ENCODE measurements around the gene PRKCB. TPM values are rescaled to one million over a fixed set of nuclear protein-coding genes. Genes with fewer than 3 reads are reported as not detected.

Gene PRKCB
- total RNA-seq, 4 donors from 2014 or later = 2.0 to 8.6 (median 4.0) TPM

- TF ChIP-seq CTCF (IDR thresholded peaks at IDR 0.05) (no peak), POLR2A (IDR thresholded peaks at IDR 0.05) (no peak)
- intact Hi-C loops (cut with DNase I) = no loop called here
- 55 to 59% methylated on average over 5 of the region's 5 CpGs for WGBS, 2 donors
Measured at GRCh38 chr16:24015923-24016322, 180.1 kb downstream of the PRKCB start.

DNA sequence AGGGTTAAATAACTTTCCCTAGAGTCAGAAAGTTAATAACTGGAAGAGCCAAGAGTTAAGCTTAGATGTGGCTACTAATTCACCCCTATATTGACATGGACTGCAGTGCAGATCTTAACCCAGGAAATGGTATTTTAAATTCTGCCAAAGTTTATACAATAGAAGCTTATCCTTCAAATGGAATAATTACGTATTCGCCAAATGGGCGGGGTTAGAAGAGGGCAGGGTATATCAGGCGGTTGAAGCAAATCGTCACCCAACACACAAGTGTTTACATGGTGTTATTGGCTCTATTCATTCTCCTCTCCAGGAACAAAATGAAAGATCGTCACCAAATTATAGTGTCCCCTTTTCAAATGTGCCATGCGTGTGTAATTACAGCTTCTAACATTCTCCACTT, 182.7 kb downstream of the PRKCB start:
- DNase-seq = no peak
- Histone ChIP-seq H3K27me3 (no peaks in the 10 kb centered on the region), H3K4me1 (no peaks in the 10 kb centered on the region), H3K36me3 (no peaks in the 10 kb centered on the region), H3K4me3 (replicated peaks in 1 of 3) (no peak overlapping the region), H3K9me3 (no peaks in the 10 kb centered on the region), H3K27ac (no peak overlapping the region)
- intact Hi-C loops (cut with DNase I) = no loop called here
- TF ChIP-seq POLR2A (IDR thresholded peaks at IDR 0.05) (no peak), CTCF (IDR thresholded peaks at IDR 0.05) (no peak)
- WGBS, 2 donors = 85 to 90% methylated on average over 7 of the region's 7 CpGs

More at GRCh38 chr16:24015923-24016322, 180.1 kb downstream of the PRKCB start:
- H3K27me3 ChIP-seq = no peaks in the 10 kb centered on the region
- H3K36me3 ChIP-seq = no peaks in the 10 kb centered on the region
- DNase-seq = no peak
- no peak overlapping the region for H3K27ac ChIP-seq
- H3K4me1 ChIP-seq = no peaks in the 10 kb centered on the region
- H3K4me3 ChIP-seq (replicated peaks in 1 of 3) = no peak overlapping the region
- no peaks in the 10 kb centered on the region for H3K9me3 ChIP-seq

- Histone ChIP-seq H3K4me3 (replicated peaks in 1 of 3) (no peak overlapping the region), H3K4me1 (no peaks in the 10 kb centered on the region), H3K9me3 (no peaks in the 10 kb centered on the region), H3K27me3 (no peaks in the 10 kb centered on the region), H3K36me3 (no peaks in the 10 kb centered on the region), H3K27ac (no peak overlapping the region)
- whole genome bisulfite sequencing, 2 donors = 83 to 85% methylated on average over 3 of the region's 3 CpGs
- no peak for DNase-seq
- no peak for TF ChIP-seq CTCF (IDR thresholded peaks at IDR 0.05)
- no peak for TF ChIP-seq POLR2A (IDR thresholded peaks at IDR 0.05)
- intact Hi-C loops (cut with DNase I) = no loop called here
Measured at GRCh38 chr16:24022797-24023196, 187.0 kb downstream of the PRKCB start.

DNA sequence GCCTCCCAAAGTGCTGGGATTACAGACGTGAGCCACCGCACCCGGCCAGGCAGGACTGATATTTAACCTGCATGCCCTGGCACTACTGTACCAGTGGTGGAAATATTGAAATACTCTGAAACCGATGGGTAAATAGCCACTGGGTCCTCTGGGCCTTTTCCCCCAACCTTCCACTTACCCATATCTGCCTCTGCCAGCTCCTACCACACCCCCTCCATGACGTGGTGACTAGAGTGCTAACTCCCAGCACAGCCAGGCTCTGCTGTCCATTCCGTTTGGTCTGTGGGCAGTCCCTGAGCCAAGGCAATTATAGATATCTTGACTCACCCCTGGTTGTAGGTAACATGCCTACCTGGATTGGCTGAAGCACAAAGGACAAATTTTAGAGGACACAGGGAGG, 187.8 kb downstream of the PRKCB start:
- TF ChIP-seq CTCF (IDR thresholded peaks at IDR 0.05) (no peak), POLR2A (IDR thresholded peaks at IDR 0.05) (no peak)
- WGBS, 2 donors = 76 to 92% methylated on average over 5 to 6 of the region's 6 CpGs
- DNase-seq = no peak
- Histone ChIP-seq H3K4me3 (replicated peaks in 1 of 3) (no peak overlapping the region), H3K4me1 (no peaks in the 10 kb centered on the region), H3K9me3 (no peaks in the 10 kb centered on the region), H3K36me3 (no peaks in the 10 kb centered on the region), H3K27ac (no peak overlapping the region), H3K27me3 (no peaks in the 10 kb centered on the region)
- intact Hi-C loops (cut with DNase I) = no loop called here

- H3K4me1 ChIP-seq = no peaks in the 10 kb centered on the region
- H3K27me3 ChIP-seq = no peaks in the 10 kb centered on the region
- TF ChIP-seq POLR2A (IDR thresholded peaks at IDR 0.05) (no peak), CTCF (IDR thresholded peaks at IDR 0.05) (no peak)
- WGBS, 2 donors = 67 to 77% methylated on average over 7 of the region's 7 CpGs
- H3K27ac ChIP-seq = no peak overlapping the region
- no peak for DNase-seq
- no peak overlapping the region for H3K4me3 ChIP-seq (replicated peaks in 1 of 3)
- H3K36me3 ChIP-seq = no peaks in the 10 kb centered on the region
- intact Hi-C loops (cut with DNase I) = no loop called here
- H3K9me3 ChIP-seq = no peaks in the 10 kb centered on the region
Measured at GRCh38 chr16:24024971-24025370, 189.2 kb downstream of the PRKCB start.

Measured in thyroid gland (tissue), 4 donors.